Measurements from ENCODE around the gene PCA3. TPM values are rescaled to one million over a fixed set of nuclear protein-coding genes. Genes with fewer than 3 reads are reported as not detected.

The PCA3 gene
- total and polyA plus RNA-seq, 4 donors: 0.05 to 0.09 (median 0.08) TPM; not detected in 1

- TF ChIP-seq CTCF (IDR thresholded peaks at IDR 0.05; ENCODE audit: control extremely low read depth, extremely low read depth): no peak
- no peak overlapping the region for H3K9ac ChIP-seq (ENCODE audit: insufficient read depth in 1 of 2, low read length in 2 of 2)
- ATAC-seq (ENCODE audit: insufficient read depth, low FRiP score) (no peak), DNase-seq (peak in 1 of 3 donors; percentile 44)
- 67 to 82% methylated on average over 1 of the region's 1 CpG for WGBS, 2 donors
- no peaks in the 10 kb centered on the region for H3K36me3 ChIP-seq (ENCODE audit: control insufficient read depth in 4 of 4, insufficient read depth in 4 of 4, low read length in 4 of 4)
- no peaks in the 10 kb centered on the region for H3K27me3 ChIP-seq (ENCODE audit: control insufficient read depth in 3 of 3, insufficient read depth in 3 of 3, low read length in 2 of 3)
- H3K4me3 ChIP-seq: no peak overlapping the region
- H3K4me1 ChIP-seq (ENCODE audit: control insufficient read depth in 5 of 5, insufficient read depth in 5 of 5, low read length in 5 of 5): no peaks in the 10 kb centered on the region
- no peak overlapping the region for H3K27ac ChIP-seq (ENCODE audit: low read depth in 1 of 2, low read length in 1 of 2)
- peaks cover 0 to 6% (median 0%) of the 10 kb centered on the region in 4 donors for H3K9me3 ChIP-seq (ENCODE audit: control insufficient read depth in 4 of 4, insufficient read depth in 3 of 4, low read length in 3 of 4)
Observed at GRCh38 chr9:76785501-76785900, 21.3 kb downstream of the PCA3 start.

- peaks cover 0 to 6% (median 0%) of the 10 kb centered on the region in 4 donors for H3K9me3 ChIP-seq (ENCODE audit: control insufficient read depth in 4 of 4, insufficient read depth in 3 of 4, low read length in 3 of 4)
- WGBS, 2 donors: 82 to 85% methylated on average over 11 of the region's 11 CpGs
- no peak overlapping the region for H3K27ac ChIP-seq (ENCODE audit: low read depth in 1 of 2, low read length in 1 of 2)
- DNase-seq (no peak), ATAC-seq (ENCODE audit: insufficient read depth, low FRiP score) (no peak)
- TF ChIP-seq CTCF (IDR thresholded peaks at IDR 0.05; ENCODE audit: control extremely low read depth, extremely low read depth): no peak
- H3K4me3 ChIP-seq: no peak overlapping the region
- H3K27me3 ChIP-seq (ENCODE audit: control insufficient read depth in 3 of 3, insufficient read depth in 3 of 3, low read length in 2 of 3): no peaks in the 10 kb centered on the region
- H3K4me1 ChIP-seq (ENCODE audit: control insufficient read depth in 5 of 5, insufficient read depth in 5 of 5, low read length in 5 of 5): no peaks in the 10 kb centered on the region
- no peak overlapping the region for H3K9ac ChIP-seq (ENCODE audit: insufficient read depth in 1 of 2, low read length in 2 of 2)
- H3K36me3 ChIP-seq (ENCODE audit: control insufficient read depth in 4 of 4, insufficient read depth in 4 of 4, low read length in 4 of 4): no peaks in the 10 kb centered on the region
Observed at GRCh38 chr9:76787677-76788076, 23.4 kb downstream of the PCA3 start.

GRCh38 chr9:76789840-76790239 is 25.6 kb downstream of the PCA3 start:
- Histone ChIP-seq H3K36me3 (ENCODE audit: control insufficient read depth in 4 of 4, insufficient read depth in 4 of 4, low read length in 4 of 4) (no peaks in the 10 kb centered on the region), H3K4me1 (ENCODE audit: control insufficient read depth in 5 of 5, insufficient read depth in 5 of 5, low read length in 5 of 5) (no peaks in the 10 kb centered on the region), H3K4me3 (no peak overlapping the region), H3K9ac (ENCODE audit: insufficient read depth in 1 of 2, low read length in 2 of 2) (no peak overlapping the region), H3K27ac (ENCODE audit: low read depth in 1 of 2, low read length in 1 of 2) (no peak overlapping the region), H3K27me3 (ENCODE audit: control insufficient read depth in 3 of 3, insufficient read depth in 3 of 3, low read length in 2 of 3) (no peaks in the 10 kb centered on the region), H3K9me3 (ENCODE audit: control insufficient read depth in 4 of 4, insufficient read depth in 3 of 4, low read length in 3 of 4) (no peaks in the 10 kb centered on the region)
- 98 to 100% methylated on average over 1 of the region's 1 CpG for WGBS, 2 donors
- no peak for TF ChIP-seq CTCF (IDR thresholded peaks at IDR 0.05; ENCODE audit: control extremely low read depth, extremely low read depth)
- DNase-seq (no peak), ATAC-seq (ENCODE audit: insufficient read depth, low FRiP score) (no peak)

- Histone ChIP-seq H3K4me3 (no peak overlapping the region), H3K27ac (ENCODE audit: low read depth in 1 of 2, low read length in 1 of 2) (no peak overlapping the region), H3K36me3 (ENCODE audit: control insufficient read depth in 4 of 4, insufficient read depth in 4 of 4, low read length in 4 of 4) (no peaks in the 10 kb centered on the region), H3K4me1 (ENCODE audit: control insufficient read depth in 5 of 5, insufficient read depth in 5 of 5, low read length in 5 of 5) (no peaks in the 10 kb centered on the region), H3K9ac (ENCODE audit: insufficient read depth in 1 of 2, low read length in 2 of 2) (no peak overlapping the region), H3K27me3 (ENCODE audit: control insufficient read depth in 3 of 3, insufficient read depth in 3 of 3, low read length in 2 of 3) (peaks cover 0 to 2% (median 0%) of the 10 kb centered on the region in 3 donors), H3K9me3 (ENCODE audit: control insufficient read depth in 4 of 4, insufficient read depth in 3 of 4, low read length in 3 of 4) (no peaks in the 10 kb centered on the region)
- WGBS, 2 donors: 92 to 97% methylated on average over 15 of the region's 15 CpGs
- DNase-seq: no peak
- no peak for TF ChIP-seq CTCF (IDR thresholded peaks at IDR 0.05; ENCODE audit: control extremely low read depth, extremely low read depth)
- no peak for ATAC-seq (ENCODE audit: insufficient read depth, low FRiP score)
Observed at GRCh38 chr9:76793784-76794431, 29.7 kb downstream of the PCA3 start.
